ENCODE data around the gene MGRN1.

DNA sequence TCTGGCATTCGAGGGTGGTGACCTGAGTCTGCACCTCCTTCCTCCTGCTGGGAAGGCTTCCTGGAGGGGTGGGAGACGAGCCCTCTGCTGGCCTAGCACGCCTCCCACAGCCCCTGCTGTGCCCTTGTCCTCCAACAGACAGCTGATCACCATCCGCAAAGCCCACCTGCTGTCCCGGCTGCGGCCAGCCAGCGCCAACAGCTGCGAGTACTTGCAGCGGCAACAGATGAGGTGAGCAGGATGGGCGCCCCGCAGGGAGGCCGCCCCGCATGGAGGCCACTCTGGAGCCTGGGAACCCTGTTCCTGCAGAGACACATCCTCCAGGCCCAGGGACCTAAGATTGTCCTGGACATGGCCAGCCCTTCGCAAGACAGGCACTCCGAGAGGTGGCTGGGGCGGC is 31.5 kb upstream of the MGRN1 start:
- TF ChIP-seq, protein P1, sequence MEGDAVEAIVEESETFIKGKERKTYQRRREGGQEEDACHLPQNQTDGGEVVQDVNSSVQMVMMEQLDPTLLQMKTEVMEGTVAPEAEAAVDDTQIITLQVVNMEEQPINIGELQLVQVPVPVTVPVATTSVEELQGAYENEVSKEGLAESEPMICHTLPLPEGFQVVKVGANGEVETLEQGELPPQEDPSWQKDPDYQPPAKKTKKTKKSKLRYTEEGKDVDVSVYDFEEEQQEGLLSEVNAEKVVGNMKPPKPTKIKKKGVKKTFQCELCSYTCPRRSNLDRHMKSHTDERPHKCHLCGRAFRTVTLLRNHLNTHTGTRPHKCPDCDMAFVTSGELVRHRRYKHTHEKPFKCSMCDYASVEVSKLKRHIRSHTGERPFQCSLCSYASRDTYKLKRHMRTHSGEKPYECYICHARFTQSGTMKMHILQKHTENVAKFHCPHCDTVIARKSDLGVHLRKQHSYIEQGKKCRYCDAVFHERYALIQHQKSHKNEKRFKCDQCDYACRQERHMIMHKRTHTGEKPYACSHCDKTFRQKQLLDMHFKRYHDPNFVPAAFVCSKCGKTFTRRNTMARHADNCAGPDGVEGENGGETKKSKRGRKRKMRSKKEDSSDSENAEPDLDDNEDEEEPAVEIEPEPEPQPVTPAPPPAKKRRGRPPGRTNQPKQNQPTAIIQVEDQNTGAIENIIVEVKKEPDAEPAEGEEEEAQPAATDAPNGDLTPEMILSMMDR (conservative IDR thresholded peaks at IDR 0.05; ENCODE audit: low read depth, low read length), result no peak
- TF ChIP-seq EZH2 (IDR thresholded peaks at IDR 0.05; ENCODE audit: borderline replicate concordance, low read depth, low read length, poor library complexity, severe bottlenecking), result no peak
